Glutamatergic neuron (in vitro differentiated cells): ENCODE data around the gene ZNF234. TPM values are rescaled to one million over a fixed set of nuclear protein-coding genes. Genes with fewer than 3 reads are reported as not detected.
"Not testable (repeated sequence)": the region's sequence is repeated elsewhere in the genome, so short reads cannot be mapped to it uniquely, and the experiment has no call there.

ENCODE experiments used
- DNase-seq: peaks from one replicate; pipeline ENCODE4 v3.0.0; 2022
- H3K27ac Mint-ChIP-seq: one replicate; pipeline ENCODE4 v1.8.0; 2020; ENCODE audit warnings: mild to moderate bottlenecking, mixed read lengths, inconsistent platforms; ENCODE audit not compliant: unreplicated experiment
- H3K27me3 Mint-ChIP-seq: one replicate; pipeline ENCODE4 v1.8.0; 2020; ENCODE audit warnings: mild to moderate bottlenecking, moderate library complexity, mixed read lengths, inconsistent platforms; ENCODE audit not compliant: unreplicated experiment
- H3K36me3 Mint-ChIP-seq: one replicate; pipeline ENCODE4 v1.8.0; 2020; ENCODE audit warnings: mild to moderate bottlenecking, mixed read lengths, inconsistent platforms; ENCODE audit not compliant: unreplicated experiment
- H3K4me1 Mint-ChIP-seq: one replicate; pipeline ENCODE4 v1.8.0; 2020; ENCODE audit warnings: mild to moderate bottlenecking, low read depth, mixed read lengths, inconsistent platforms; ENCODE audit not compliant: unreplicated experiment
- H3K4me3 Mint-ChIP-seq: one replicate; pipeline ENCODE4 v1.8.0; 2020; ENCODE audit warnings: mild to moderate bottlenecking, mixed read lengths, inconsistent platforms; ENCODE audit not compliant: unreplicated experiment
- H3K9me3 Mint-ChIP-seq: one replicate; pipeline ENCODE4 v1.8.0; 2020; ENCODE audit warnings: mild to moderate bottlenecking, moderate library complexity, mixed read lengths, inconsistent platforms; ENCODE audit not compliant: unreplicated experiment
- total RNA-seq: library from RNA; stranded (reverse); fragmentation: NEBNext Ultra II Directional; extraction: Animal tissue kit (Norgen Biotek cat#: 25700); gene quantifications from one replicate; pipeline ENCODE4 v1.2.1, GENCODE V29; 2021; ENCODE audit not compliant: unreplicated experiment
- TF ChIP-seq, protein P1 (sequence below): fragments of 200-600 bp; sonication (generic); IDR thresholded peaks from one replicate; pipeline ENCODE4 v1.5.0; 2021; ENCODE audit not compliant: partially characterized antibody, unreplicated experiment

The ZNF234 gene
- total RNA-seq, 1 donor from 2014 or later: 19.2 TPM

- H3K9me3 Mint-ChIP-seq: peaks cover 4% of the 10 kb centered on the region
- no peak for DNase-seq
- H3K27ac Mint-ChIP-seq: no peak overlapping the region
- peaks cover 4% of the 10 kb centered on the region for H3K36me3 Mint-ChIP-seq
- TF ChIP-seq, protein P1, sequence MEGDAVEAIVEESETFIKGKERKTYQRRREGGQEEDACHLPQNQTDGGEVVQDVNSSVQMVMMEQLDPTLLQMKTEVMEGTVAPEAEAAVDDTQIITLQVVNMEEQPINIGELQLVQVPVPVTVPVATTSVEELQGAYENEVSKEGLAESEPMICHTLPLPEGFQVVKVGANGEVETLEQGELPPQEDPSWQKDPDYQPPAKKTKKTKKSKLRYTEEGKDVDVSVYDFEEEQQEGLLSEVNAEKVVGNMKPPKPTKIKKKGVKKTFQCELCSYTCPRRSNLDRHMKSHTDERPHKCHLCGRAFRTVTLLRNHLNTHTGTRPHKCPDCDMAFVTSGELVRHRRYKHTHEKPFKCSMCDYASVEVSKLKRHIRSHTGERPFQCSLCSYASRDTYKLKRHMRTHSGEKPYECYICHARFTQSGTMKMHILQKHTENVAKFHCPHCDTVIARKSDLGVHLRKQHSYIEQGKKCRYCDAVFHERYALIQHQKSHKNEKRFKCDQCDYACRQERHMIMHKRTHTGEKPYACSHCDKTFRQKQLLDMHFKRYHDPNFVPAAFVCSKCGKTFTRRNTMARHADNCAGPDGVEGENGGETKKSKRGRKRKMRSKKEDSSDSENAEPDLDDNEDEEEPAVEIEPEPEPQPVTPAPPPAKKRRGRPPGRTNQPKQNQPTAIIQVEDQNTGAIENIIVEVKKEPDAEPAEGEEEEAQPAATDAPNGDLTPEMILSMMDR: no peak
- no peak overlapping the region for H3K4me3 Mint-ChIP-seq
- H3K27me3 Mint-ChIP-seq: no peaks in the 10 kb centered on the region
- H3K4me1 Mint-ChIP-seq: peaks cover 2% of the 10 kb centered on the region
These were observed 61.1 kb downstream of the ZNF234 start for GRCh38 chr19:44202470-44202869.

- peaks cover 4% of the 10 kb centered on the region for H3K36me3 Mint-ChIP-seq
- no peak overlapping the region for H3K27ac Mint-ChIP-seq
- H3K4me3 Mint-ChIP-seq: no peak overlapping the region
- DNase-seq: no peak
- TF ChIP-seq, protein P1: no peak
- H3K27me3 Mint-ChIP-seq: no peaks in the 10 kb centered on the region
- H3K4me1 Mint-ChIP-seq: peaks cover 2% of the 10 kb centered on the region
- peaks cover 4% of the 10 kb centered on the region for H3K9me3 Mint-ChIP-seq
These were observed 61.6 kb downstream of the ZNF234 start for GRCh38 chr19:44202974-44203373.

GRCh38 chr19:44203877-44204276, 62.5 kb downstream of the ZNF234 start:
- H3K4me1 Mint-ChIP-seq: not testable (repeated sequence)

DNA sequence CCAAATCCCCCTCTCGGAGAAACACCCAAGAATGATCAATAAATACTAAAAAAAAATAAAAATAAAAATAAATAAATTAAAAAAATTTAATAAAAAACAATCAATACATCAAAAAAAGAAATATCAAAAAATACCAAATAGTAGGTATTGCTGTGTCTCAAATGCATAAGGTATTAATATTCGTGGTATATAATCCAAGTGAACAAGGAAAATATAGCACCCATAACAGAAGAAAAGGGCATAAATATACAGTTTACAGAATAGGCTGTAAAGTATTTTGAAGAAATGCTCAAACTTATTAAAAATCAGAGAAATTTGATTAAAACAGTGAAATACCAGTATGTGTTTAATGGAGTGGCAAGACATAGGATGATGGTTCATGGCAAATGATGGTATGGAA, 63.4 kb downstream of the ZNF234 start:
- Mint-ChIP-seq H3K36me3 (peaks cover 4% of the 10 kb centered on the region), H3K27ac (no peak overlapping the region), H3K27me3 (peaks cover 2% of the 10 kb centered on the region), H3K9me3 (peaks cover 4% of the 10 kb centered on the region), H3K4me3 (no peak overlapping the region), H3K4me1 (peaks cover 2% of the 10 kb centered on the region)
- DNase-seq: no peak
- TF ChIP-seq, protein P1: no peak

More at GRCh38 chr19:44203877-44204276, 62.5 kb downstream of the ZNF234 start:
- not testable (repeated sequence) for H3K27me3 Mint-ChIP-seq, H3K27ac Mint-ChIP-seq, H3K9me3 Mint-ChIP-seq, DNase-seq, H3K4me3 Mint-ChIP-seq, H3K36me3 Mint-ChIP-seq

DNA sequence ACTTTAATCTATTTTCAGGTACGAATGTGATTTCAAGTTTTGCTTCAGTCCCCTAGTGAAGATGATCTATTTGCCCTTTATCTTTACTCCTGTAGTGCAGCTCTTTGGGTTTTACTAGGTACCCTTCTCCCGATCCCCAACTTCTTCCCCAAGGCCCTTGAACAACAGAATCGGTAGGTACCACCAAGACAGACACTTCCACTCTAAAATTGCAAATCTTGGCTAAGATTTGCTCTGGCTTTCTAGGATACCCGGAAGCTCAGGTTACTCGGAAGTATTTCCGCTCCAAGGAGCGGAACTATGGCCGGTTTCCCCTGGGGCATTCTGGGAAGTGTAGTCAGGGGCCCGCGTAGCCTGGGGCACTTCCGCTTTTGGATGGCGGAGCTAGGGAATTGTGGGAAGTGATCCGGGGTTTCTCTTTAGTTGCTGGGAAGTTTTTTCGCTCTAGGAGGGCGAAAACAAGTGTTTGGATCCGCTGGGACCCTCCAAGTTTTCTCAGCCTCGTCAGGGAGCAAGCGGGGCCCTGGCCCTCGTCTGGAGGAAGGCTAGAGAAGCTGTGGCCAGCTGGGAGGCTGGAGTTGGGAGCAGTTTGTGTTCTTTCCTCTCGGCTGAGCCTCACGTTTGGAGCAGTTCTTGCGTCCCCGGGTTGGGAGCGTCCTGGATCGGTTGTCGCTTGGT, 65.9 kb downstream of the ZNF234 start:
- Mint-ChIP-seq H3K27me3 (peaks cover 2% of the 10 kb centered on the region), H3K9me3 (peaks cover 2% of the 10 kb centered on the region), H3K4me3 (peak overlapping the region; percentile 95), H3K4me1 (peaks cover 2% of the 10 kb centered on the region), H3K27ac (peak overlapping the region; percentile 31), H3K36me3 (peaks cover 4% of the 10 kb centered on the region)
- peak; percentile 94 for DNase-seq
- TF ChIP-seq, protein P1: no peak

Other genes starting within 250 kb of the ZNF234 start
- 12.1 TPM for gene ZNF45, start 206.3 kb upstream of the ZNF234 start, total RNA-seq
- gene ZNF221, start 190.3 kb upstream of the ZNF234 start, total RNA-seq: 16.1 TPM
- gene ZNF155, start 157.4 kb upstream of the ZNF234 start, total RNA-seq: 12.3 TPM
- gene ZNF230, start 138.6 kb upstream of the ZNF234 start, total RNA-seq: 2.8 TPM
- 12.2 TPM for gene ZNF222, start 116.2 kb upstream of the ZNF234 start, total RNA-seq
- gene ZNF223, start 89.5 kb upstream of the ZNF234 start, total RNA-seq: 7.6 TPM
- 3.9 TPM for gene ZNF284, start 69.4 kb upstream of the ZNF234 start, total RNA-seq
- 20.1 TPM for gene ZNF224, start 47.2 kb upstream of the ZNF234 start, total RNA-seq
- gene ZNF225, start 28.2 kb upstream of the ZNF234 start, total RNA-seq: 7.1 TPM
- 27.9 TPM for gene ZNF226, start 23.5 kb downstream of the ZNF234 start, total RNA-seq
- gene ZNF227, start 71.0 kb downstream of the ZNF234 start, total RNA-seq: 26.4 TPM
- gene ZNF233, start 118.3 kb downstream of the ZNF234 start, total RNA-seq: 5.8 TPM
- gene ZNF235, start 163.5 kb downstream of the ZNF234 start, total RNA-seq: 14.4 TPM
- gene ZNF112, start 215.1 kb downstream of the ZNF234 start, total RNA-seq: 7.6 TPM